GM12878 (cell line): ENCODE data around the gene AFF2. TPM values are rescaled to one million over a fixed set of nuclear protein-coding genes. Genes with fewer than 3 reads are reported as not detected.

Source experiments
- ATAC-seq: fragments of 200-7000 bp; cut with Tn5 transposase; 3 replicates; pipeline ENCODE4 v1.9.1; 2020; ENCODE audit warnings: mild to moderate bottlenecking, moderate library complexity
- BruUV-seq: library from RNA; stranded (reverse); fragments of 400-500 nt; replicated peaks from 2 replicates; lab custom pipeline; 2021; lab: Mats Ljungman, UMichigan
- CTCF ChIA-PET: fragments of 300-600 bp; sonication (Branson Sonifier 250); formaldehyde crosslinking; extraction: SDS; loops from one replicate; lab custom pipeline; 2021; ENCODE audit warnings: inconsistent platforms; lab: Yijun Ruan, JAX
- POLR2A ChIA-PET: fragments of 350-600 bp; formaldehyde crosslinking; extraction: SDS; loops from one replicate; lab custom pipeline; 2021; ENCODE audit warnings: inconsistent platforms; lab: Charles Lee
- RAD21 ChIA-PET: fragments of 300-600 bp; sonication (Branson Sonifier 250); formaldehyde crosslinking; loops from one replicate; lab custom pipeline; 2023; ENCODE audit warnings: antibody characterized with exemption; ENCODE audit not compliant: unreplicated experiment; lab: Charles Lee
- SMC1A ChIA-PET: fragments of 300-600 bp; sonication (Branson Sonifier 250); formaldehyde crosslinking; loops from one replicate; lab custom pipeline; 2023; ENCODE audit not compliant: unreplicated experiment, uncharacterized antibody; lab: Charles Lee
- DNase-seq: peaks from one replicate; pipeline ENCODE4 v3.0.0-alpha.2; 2011; ENCODE audit warnings: low read depth, low spot score
- FAIRE-seq: peaks from 3 replicates; lab custom pipeline; 2011; peaks lifted over from hg19 to GRCh38; lab: Jason Lieb, UNC
- H2AFZ ChIP-seq: 2 replicates; pipeline ENCODE4 v1.6.0; 2011; ENCODE audit warnings: low read depth, low read length, control low read depth; ENCODE audit not compliant: control insufficient read depth
- H3K27ac ChIP-seq: 2 replicates; pipeline ENCODE4 v1.5.1; 2011; ENCODE audit warnings: control low read depth; ENCODE audit not compliant: control insufficient read depth, insufficient read depth
- H3K27me3 ChIP-seq, 2 experiments: replicated peaks in 1 of 2; 2 replicates each; pipeline versions ENCODE4 v1.6.0 to v1.6.1; 2011; ENCODE audit warnings: low read length in 1 of 2; ENCODE audit not compliant: control insufficient read depth in 2 of 2, insufficient read depth in 2 of 2
- H3K36me3 ChIP-seq, 2 experiments: 2 replicates each; pipeline ENCODE4 v1.5.1; 2011; ENCODE audit warnings: low read length in 1 of 2; ENCODE audit not compliant: control insufficient read depth in 2 of 2, insufficient read depth in 2 of 2
- H3K4me1 ChIP-seq: 2 replicates; pipeline ENCODE4 v1.6.1; 2011; ENCODE audit warnings: mild to moderate bottlenecking, low read length, moderate library complexity, mixed read lengths; ENCODE audit not compliant: control insufficient read depth, insufficient read depth
- H3K4me2 ChIP-seq: 2 replicates; pipeline ENCODE4 v1.6.0; 2011; ENCODE audit warnings: control low read depth; ENCODE audit not compliant: control insufficient read depth, insufficient read depth
- H3K4me3 ChIP-seq: fragments of 200-600 bp; sonication (generic); 2 replicates; pipeline ENCODE4 v1.5.1; 2016
- H3K79me2 ChIP-seq: 2 replicates; pipeline ENCODE4 v1.6.0; 2011; ENCODE audit warnings: low read length; ENCODE audit not compliant: control insufficient read depth, insufficient read depth
- H3K9ac ChIP-seq: 2 replicates; pipeline ENCODE4 v1.8.0; 2011; ENCODE audit warnings: low read length, control low read depth, mixed read lengths; ENCODE audit not compliant: control insufficient read depth, insufficient read depth
- H3K9me3 ChIP-seq: replicated peaks from 3 replicates; pipeline ENCODE4 v1.5.1; 2011; ENCODE audit warnings: mild to moderate bottlenecking, low read length; ENCODE audit not compliant: control insufficient read depth, insufficient read depth
- H4K20me1 ChIP-seq: 2 replicates; pipeline ENCODE4 v1.6.0; 2011; ENCODE audit not compliant: control insufficient read depth, insufficient read depth
- CTCF ChIP-seq, 3 experiments: IDR thresholded peaks in 2 of 3; conservative IDR thresholded peaks in 1 of 3; 2 replicates each; pipeline ENCODE4 v1.5.1; 2011; ENCODE audit warnings: low read depth in 3 of 3, low read length in 3 of 3, mild to moderate bottlenecking in 3 of 3, control low read depth in 2 of 3, moderate library complexity in 2 of 3, inconsistent platforms in 1 of 3, mixed read lengths in 1 of 3; ENCODE audit not compliant: control insufficient read depth in 2 of 3, insufficient read depth in 1 of 3; ENCODE audit errors: extremely low read depth in 1 of 3
- EP300 ChIP-seq, 2 experiments: fragments of 150-350 bp in 1 of 2; IDR thresholded peaks; 2 replicates each; pipeline ENCODE4 v1.6.1; 2011 to 2012; ENCODE audit warnings: low read depth in 2 of 2, low read length in 2 of 2, borderline replicate concordance in 1 of 2, improper control_type of control experiment in 1 of 2, inconsistent platforms in 1 of 2; ENCODE audit not compliant: control insufficient read depth in 1 of 2
- IKZF1 ChIP-seq: fragments of 450-650 bp; conservative IDR thresholded peaks from 2 replicates; pipeline ENCODE4 v1.6.1; 2017; ENCODE audit warnings: antibody characterized with exemption, mild to moderate bottlenecking
- IKZF2 ChIP-seq, 2 experiments: fragments of 450-650 bp; IDR thresholded peaks; 2 replicates each; pipeline ENCODE4 v1.6.1; 2017; ENCODE audit warnings: mild to moderate bottlenecking in 2 of 2, moderate library complexity in 2 of 2
- MEF2B ChIP-seq: fragments of 450-650 bp; IDR thresholded peaks from 2 replicates; pipeline ENCODE4 v1.6.1; 2018; ENCODE audit warnings: mild to moderate bottlenecking, moderate library complexity; ENCODE audit not compliant: partially characterized antibody, poor library complexity, severe bottlenecking
- NRF1 ChIP-seq: conservative IDR thresholded peaks from 2 replicates; pipeline ENCODE4 v1.6.1; 2011; ENCODE audit warnings: mild to moderate bottlenecking, low read depth, low read length, improper control_type of control experiment
- STAT1 ChIP-seq: fragments of 450-650 bp; conservative IDR thresholded peaks from 2 replicates; pipeline ENCODE4 v1.6.1; 2014; ENCODE audit warnings: antibody characterized with exemption, mild to moderate bottlenecking
- USF1 ChIP-seq: IDR thresholded peaks from 2 replicates; pipeline ENCODE4 v1.6.1; 2011; ENCODE audit warnings: borderline replicate concordance, low read depth, mild to moderate bottlenecking, moderate library complexity, mixed read lengths, low read length; ENCODE audit not compliant: insufficient read depth; ENCODE audit errors: extremely low read length
- ZBED1 ChIP-seq: IDR thresholded peaks from 2 replicates; pipeline ENCODE4 v1.6.1; 2016; ENCODE audit warnings: borderline replicate concordance
- in situ Hi-C: fragments of 300-500 bp; cut with MboI; formaldehyde crosslinking; loops from 9 replicates; pipeline ENCODE4 v1.14.3; 2018; ENCODE audit warnings: mixed read lengths
- intact Hi-C: fragments of 100-400 bp; cut with micrococcal nuclease; formaldehyde crosslinking; loops from one replicate; pipeline ENCODE4 v1.14.2; 2022; ENCODE audit not compliant: unreplicated experiment
- polyA plus RNA-seq, 11 experiments: library from polyadenylated mRNA; depleted of rRNA in 4 of 11; unstranded in 6 of 11; stranded (reverse) in 5 of 11; fragments of >200 nt; fragmentation: Nextera tagmentation in 4 of 11; fragmentation: Illumina TruSeq in 1 of 11; extraction: Ambion mirVana in 4 of 11; extraction: Trizol in 1 of 11; gene quantifications; 1 replicate in 1 of 11; 2 replicates in 10 of 11; pipeline versions ENCODE4 v1.2.1 to v1.2.3, GENCODE V29; 2011 to 2016; ENCODE audit warnings: inconsistent platforms in 2 of 11, missing spikeins in 2 of 11, low read depth in 1 of 11
- total RNA-seq, 4 experiments: library from RNA; depleted of rRNA in 3 of 4; stranded (reverse); fragments of >200 nt in 3 of 4; fragmentation: Illumina TruSeq in 1 of 4; extraction: Trizol in 1 of 4; gene quantifications; 2 replicates each; pipeline versions ENCODE4 v1.2.1 to v1.2.3, GENCODE V29; 2013 to 2021
- TF ChIP-seq, protein P1 (sequence below): IDR thresholded peaks from 2 replicates; pipeline ENCODE4 v1.6.1; 2011; ENCODE audit warnings: borderline replicate concordance, low read depth, mild to moderate bottlenecking, moderate library complexity, low read length; ENCODE audit not compliant: insufficient read depth, poor library complexity, severe bottlenecking

The AFF2 gene
- total and polyA plus RNA-seq, 10 of the 15 experiments (the other 5 are each of a cell fraction or from before 2014, with no cell fraction given) = under 0.01 to 0.03 TPM; not detected in 8

DNA sequence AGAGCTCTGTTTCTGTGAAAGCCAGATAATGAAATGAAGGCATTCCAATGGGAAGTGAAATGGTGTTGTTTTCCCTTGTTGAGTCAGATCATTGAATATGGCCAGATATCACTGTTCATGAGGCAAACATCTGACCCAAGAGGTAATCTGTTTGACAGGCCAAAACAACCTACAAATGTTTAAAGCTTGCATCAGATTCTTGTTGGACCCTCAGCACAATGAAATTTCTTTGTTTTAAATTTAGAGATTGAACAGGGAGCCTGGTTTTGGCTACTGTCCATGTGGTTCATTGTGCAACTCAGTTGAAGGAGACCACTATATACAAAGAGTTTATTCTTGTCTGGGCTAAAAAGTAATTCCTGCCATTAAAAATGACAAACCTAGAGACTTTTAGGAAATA lies 159.1 kb downstream of the AFF2 start:
- CTCF ChIA-PET = no interaction called here
- intact Hi-C loops = no loop called here

More for the DNA sequence above, 159.1 kb downstream of the AFF2 start:
- no peaks in the 10 kb centered on the region for H3K4me1 ChIP-seq
- TF ChIP-seq CTCF (IDR thresholded peaks at IDR 0.05 in 2 of 3, conservative IDR thresholded peaks at IDR 0.05 in 1 of 3; ENCODE audit: control insufficient read depth in 2 of 3, extremely low read depth in 1 of 3, insufficient read depth in 1 of 3, low read depth in 3 of 3, low read length in 3 of 3) = no peak
- no peak for TF ChIP-seq IKZF2 (IDR thresholded peaks at IDR 0.05)
- TF ChIP-seq STAT1 = no peak
- TF ChIP-seq EP300 (IDR thresholded peaks at IDR 0.05; ENCODE audit: borderline replicate concordance in 1 of 2, control insufficient read depth in 1 of 2, low read depth in 2 of 2, low read length in 2 of 2) = no peak
- TF ChIP-seq, protein P1, sequence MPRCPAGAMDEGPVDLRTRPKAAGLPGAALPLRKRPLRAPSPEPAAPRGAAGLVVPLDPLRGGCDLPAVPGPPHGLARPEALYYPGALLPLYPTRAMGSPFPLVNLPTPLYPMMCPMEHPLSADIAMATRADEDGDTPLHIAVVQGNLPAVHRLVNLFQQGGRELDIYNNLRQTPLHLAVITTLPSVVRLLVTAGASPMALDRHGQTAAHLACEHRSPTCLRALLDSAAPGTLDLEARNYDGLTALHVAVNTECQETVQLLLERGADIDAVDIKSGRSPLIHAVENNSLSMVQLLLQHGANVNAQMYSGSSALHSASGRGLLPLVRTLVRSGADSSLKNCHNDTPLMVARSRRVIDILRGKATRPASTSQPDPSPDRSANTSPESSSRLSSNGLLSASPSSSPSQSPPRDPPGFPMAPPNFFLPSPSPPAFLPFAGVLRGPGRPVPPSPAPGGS = no peak
- no peak for TF ChIP-seq MEF2B
- TF ChIP-seq USF1 = no peak
- no peak for TF ChIP-seq IKZF1
- TF ChIP-seq ZBED1 = no peak
- no peak for TF ChIP-seq NRF1
- TF ChIP-seq, all 136 proteins: peak for 0
- H2AFZ ChIP-seq = no peak overlapping the region
- DNase-seq = no peak
- H3K9me3 ChIP-seq = no peaks in the 10 kb centered on the region
- no peak for ATAC-seq
- POLR2A ChIA-PET = no interaction called here
- in situ Hi-C loops = no loop called here
- RAD21 ChIA-PET = no interaction called here
- H3K79me2 ChIP-seq = no peaks in the 10 kb centered on the region
- no peaks in the 10 kb centered on the region for H3K27me3 ChIP-seq
- FAIRE-seq = no peak
- no TSS peak for BruUV-seq
- no peaks in the 10 kb centered on the region for H3K36me3 ChIP-seq
- no peak overlapping the region for H3K9ac ChIP-seq
- SMC1A ChIA-PET = no interaction called here
- H4K20me1 ChIP-seq = no peaks in the 10 kb centered on the region
- H3K4me3 ChIP-seq = no peak overlapping the region
- no peak overlapping the region for H3K27ac ChIP-seq
- H3K4me2 ChIP-seq = no peak overlapping the region
